ENCODE data around the gene HAUS1. TPM values are rescaled to one million over a fixed set of nuclear protein-coding genes. Genes with fewer than 3 reads are reported as not detected.

HAUS1 gene
- total and polyA plus RNA-seq, 8 donors, result 4.6 to 10.9 (median 8.3) TPM

GRCh38 chr18:46134920-46135675, 30.9 kb downstream of the HAUS1 start:
- Histone ChIP-seq H3K4me3 (no peak overlapping the region), H3K4me1 (no peaks in the 10 kb centered on the region), H3K9me3 (no peaks in the 10 kb centered on the region), H3K27me3 (no peaks in the 10 kb centered on the region), H3K27ac (no peak overlapping the region), H3K36me3 (no peaks in the 10 kb centered on the region)
- ATAC-seq (no peak), DNase-seq (no peak), FAIRE-seq (no peak)
- TF ChIP-seq, protein P1, sequence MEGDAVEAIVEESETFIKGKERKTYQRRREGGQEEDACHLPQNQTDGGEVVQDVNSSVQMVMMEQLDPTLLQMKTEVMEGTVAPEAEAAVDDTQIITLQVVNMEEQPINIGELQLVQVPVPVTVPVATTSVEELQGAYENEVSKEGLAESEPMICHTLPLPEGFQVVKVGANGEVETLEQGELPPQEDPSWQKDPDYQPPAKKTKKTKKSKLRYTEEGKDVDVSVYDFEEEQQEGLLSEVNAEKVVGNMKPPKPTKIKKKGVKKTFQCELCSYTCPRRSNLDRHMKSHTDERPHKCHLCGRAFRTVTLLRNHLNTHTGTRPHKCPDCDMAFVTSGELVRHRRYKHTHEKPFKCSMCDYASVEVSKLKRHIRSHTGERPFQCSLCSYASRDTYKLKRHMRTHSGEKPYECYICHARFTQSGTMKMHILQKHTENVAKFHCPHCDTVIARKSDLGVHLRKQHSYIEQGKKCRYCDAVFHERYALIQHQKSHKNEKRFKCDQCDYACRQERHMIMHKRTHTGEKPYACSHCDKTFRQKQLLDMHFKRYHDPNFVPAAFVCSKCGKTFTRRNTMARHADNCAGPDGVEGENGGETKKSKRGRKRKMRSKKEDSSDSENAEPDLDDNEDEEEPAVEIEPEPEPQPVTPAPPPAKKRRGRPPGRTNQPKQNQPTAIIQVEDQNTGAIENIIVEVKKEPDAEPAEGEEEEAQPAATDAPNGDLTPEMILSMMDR (IDR thresholded peaks at IDR 0.05), result no peak
- 48 to 49% methylated on average over 9 of the region's 9 CpGs for WGBS, 2 donors
- intact Hi-C loops (cut with DNase I), result no loop called here

GRCh38 chr18:46140173-46140572, 36.0 kb downstream of the HAUS1 start:
- Histone ChIP-seq H3K27me3 (no peaks in the 10 kb centered on the region), H3K9me3 (no peaks in the 10 kb centered on the region), H3K27ac (no peak overlapping the region), H3K4me3 (no peak overlapping the region), H3K36me3 (no peaks in the 10 kb centered on the region), H3K4me1 (no peaks in the 10 kb centered on the region)
- TF ChIP-seq, protein P1 (IDR thresholded peaks at IDR 0.05), result no peak
- 92 to 97% methylated on average over 4 of the region's 4 CpGs for WGBS, 2 donors
- DNase-seq (no peak), ATAC-seq (no peak), FAIRE-seq (no peak)
- intact Hi-C loops (cut with DNase I), result no loop called here

- Histone ChIP-seq H3K27me3 (no peaks in the 10 kb centered on the region), H3K9me3 (no peaks in the 10 kb centered on the region), H3K4me3 (no peak overlapping the region), H3K36me3 (no peaks in the 10 kb centered on the region), H3K4me1 (no peaks in the 10 kb centered on the region), H3K27ac (no peak overlapping the region)
- WGBS, 2 donors, result 73 to 86% methylated on average over 3 to 4 of the region's 4 CpGs
- intact Hi-C loops (cut with DNase I), result no loop called here
- ATAC-seq (no peak), FAIRE-seq (no peak), DNase-seq (no peak)
- TF ChIP-seq, protein P1 (IDR thresholded peaks at IDR 0.05), result no peak
Observed at GRCh38 chr18:46141199-46141598, 37.0 kb downstream of the HAUS1 start.

DNA sequence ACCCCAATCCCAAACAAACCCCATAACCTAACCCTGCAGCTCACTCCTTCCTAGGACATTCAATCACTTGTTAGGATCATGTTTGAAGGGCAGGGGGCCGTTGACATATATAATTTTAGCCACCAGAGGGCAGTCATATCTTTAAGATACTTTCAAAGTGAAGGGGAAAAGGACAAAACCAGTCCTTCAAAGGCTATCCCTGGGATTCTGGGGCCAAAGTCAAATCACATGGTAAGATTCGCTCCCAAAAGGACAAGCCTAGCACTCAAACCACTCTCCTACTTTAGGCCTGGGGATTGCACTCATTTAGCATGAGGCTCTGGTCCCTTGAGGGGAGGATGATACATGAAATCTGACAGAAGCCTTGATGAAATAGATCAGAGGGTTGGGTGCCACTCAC, 44.6 kb downstream of the HAUS1 start:
- H3K27ac ChIP-seq, result no peak overlapping the region
- FAIRE-seq, result peak; percentile 45
- WGBS, 2 donors, result 6% methylated on average over 2 of the region's 2 CpGs
- no peak overlapping the region for H3K4me3 ChIP-seq
- TF ChIP-seq, protein P1 (IDR thresholded peaks at IDR 0.05), result peak; percentile 35 to 68 (median 54)
- no peaks in the 10 kb centered on the region for H3K9me3 ChIP-seq
- intact Hi-C loops (cut with DNase I), result no loop called here
- H3K27me3 ChIP-seq, result no peaks in the 10 kb centered on the region
- ATAC-seq, result peak in 3 of 4 donors; percentile 73 to 79 (median 77)
- peak in 2 of 6 donors; percentile 4 to 40 for DNase-seq
- no peaks in the 10 kb centered on the region for H3K4me1 ChIP-seq
- H3K36me3 ChIP-seq, result no peaks in the 10 kb centered on the region

GRCh38 chr18:46152436-46152807, 48.2 kb downstream of the HAUS1 start:
- ATAC-seq (peak in 1 of 4 donors; percentile 13), FAIRE-seq (no peak), DNase-seq (no peak)
- H3K36me3 ChIP-seq, result no peaks in the 10 kb centered on the region
- no peak overlapping the region for H3K4me3 ChIP-seq
- 61 to 63% methylated on average over 7 of the region's 7 CpGs for WGBS, 2 donors
- no peaks in the 10 kb centered on the region for H3K27me3 ChIP-seq
- no peak overlapping the region for H3K27ac ChIP-seq
- TF ChIP-seq, protein P1 (IDR thresholded peaks at IDR 0.05), result no peak
- intact Hi-C loops (cut with DNase I), result loop anchor here in 2 of 3 donors (5.0 to 10.0 kb wide), 2 partner anchors 500 to 502 kb away; partner anchors contain the start of gene LOXHD1 (in 1 of the 2)
- no peaks in the 10 kb centered on the region for H3K9me3 ChIP-seq
- H3K4me1 ChIP-seq, result no peaks in the 10 kb centered on the region

Measured in pancreas (tissue), 10 donors.